ENCODE measurements around the gene MTHFD1L. TPM values are rescaled to one million over a fixed set of nuclear protein-coding genes. Genes with fewer than 3 reads are reported as not detected.

MTHFD1L gene
- polyA plus RNA-seq, 3 donors: 0.25 to 1.3 (median 0.39) TPM

- H3K9me3 ChIP-seq (replicated peaks in 1 of 2; ENCODE audit: control insufficient read depth in 1 of 2, insufficient read depth in 1 of 2, low read length in 2 of 2): no peaks in the 10 kb centered on the region
- no peaks in the 10 kb centered on the region for H3K36me3 ChIP-seq (replicated peaks in 1 of 2; ENCODE audit: control insufficient read depth in 1 of 2, insufficient read depth in 2 of 2, low read length in 2 of 2)
- Mint-ChIP-seq H3K27ac (peak overlapping the region in 1 of 7 donors; percentile 32), H3K36me3 (no peaks in the 10 kb centered on the region), H3K4me1 (peaks cover 3% of the 10 kb centered on the region), H3K27me3 (ENCODE audit: low read depth in 3 of 3) (no peaks in the 10 kb centered on the region), H3K9me3 (no peaks in the 10 kb centered on the region), H3K4me3 (no peak overlapping the region)
- no peak overlapping the region for H3K4me3 ChIP-seq (replicated peaks in 1 of 3; ENCODE audit: low read depth in 2 of 3, low read length in 3 of 3)
- no peaks in the 10 kb centered on the region for H3K79me2 ChIP-seq (ENCODE audit: insufficient read depth, low read length)
- no peak overlapping the region for H3K9ac ChIP-seq (ENCODE audit: insufficient read depth, low read length, poor library complexity, severe bottlenecking)
- no peaks in the 10 kb centered on the region for H4K20me1 ChIP-seq (ENCODE audit: insufficient read depth, low read length)
- WGBS (ENCODE audit: insufficient coverage): 86% methylated on average over 4 of the region's 7 CpGs
- H3K4me2 ChIP-seq (replicated peaks; ENCODE audit: extremely low read depth, low read length, poor library complexity, severe bottlenecking): no peak overlapping the region
- TF ChIP-seq CTCF (IDR thresholded peaks at IDR 0.05): no peak
- H2AFZ ChIP-seq (ENCODE audit: insufficient read depth, low read depth, low read length, poor library complexity, severe bottlenecking): no peak overlapping the region
- no peaks in the 10 kb centered on the region for H3K27me3 ChIP-seq (ENCODE audit: control insufficient read depth in 2 of 2, insufficient read depth in 2 of 2, low read length in 2 of 2)
- no peak overlapping the region for H3K27ac ChIP-seq (ENCODE audit: low read depth in 1 of 2, low read length in 2 of 2)
- intact Hi-C loops (cut with micrococcal nuclease): no loop called here
- no peaks in the 10 kb centered on the region for H3K4me1 ChIP-seq (ENCODE audit: control insufficient read depth in 1 of 2, insufficient read depth in 2 of 2, low read length in 2 of 2)
- no peak for DNase-seq
Observed at GRCh38 chr6:150987371-150987828, 121.9 kb downstream of the MTHFD1L start.

- no peaks in the 10 kb centered on the region for H3K36me3 Mint-ChIP-seq
- H3K79me2 ChIP-seq (ENCODE audit: insufficient read depth, low read length): no peaks in the 10 kb centered on the region
- no peak overlapping the region for H3K27ac Mint-ChIP-seq
- H3K36me3 ChIP-seq (replicated peaks in 1 of 2; ENCODE audit: control insufficient read depth in 1 of 2, insufficient read depth in 2 of 2, low read length in 2 of 2): no peaks in the 10 kb centered on the region
- H3K9ac ChIP-seq (ENCODE audit: insufficient read depth, low read length, poor library complexity, severe bottlenecking): no peak overlapping the region
- TF ChIP-seq CTCF (IDR thresholded peaks at IDR 0.05): no peak
- H3K4me3 Mint-ChIP-seq: no peak overlapping the region
- no peak overlapping the region for H3K4me3 ChIP-seq (replicated peaks in 1 of 3; ENCODE audit: low read depth in 2 of 3, low read length in 3 of 3)
- no peaks in the 10 kb centered on the region for H3K27me3 ChIP-seq (ENCODE audit: control insufficient read depth in 2 of 2, insufficient read depth in 2 of 2, low read length in 2 of 2)
- H3K4me1 ChIP-seq (ENCODE audit: control insufficient read depth in 1 of 2, insufficient read depth in 2 of 2, low read length in 2 of 2): no peaks in the 10 kb centered on the region
- no peaks in the 10 kb centered on the region for H3K27me3 Mint-ChIP-seq (ENCODE audit: low read depth in 3 of 3)
- WGBS (ENCODE audit: insufficient coverage): no CpG with 5 or more reads among the region's 5 CpGs
- H2AFZ ChIP-seq (ENCODE audit: insufficient read depth, low read depth, low read length, poor library complexity, severe bottlenecking): no peak overlapping the region
- no peak for DNase-seq
- H3K4me1 Mint-ChIP-seq: peaks cover 4% of the 10 kb centered on the region
- H3K9me3 ChIP-seq (replicated peaks in 1 of 2; ENCODE audit: control insufficient read depth in 1 of 2, insufficient read depth in 1 of 2, low read length in 2 of 2): no peaks in the 10 kb centered on the region
- intact Hi-C loops (cut with micrococcal nuclease): no loop called here
- H4K20me1 ChIP-seq (ENCODE audit: insufficient read depth, low read length): no peaks in the 10 kb centered on the region
- H3K27ac ChIP-seq (ENCODE audit: low read depth in 1 of 2, low read length in 2 of 2): no peak overlapping the region
- H3K4me2 ChIP-seq (replicated peaks; ENCODE audit: extremely low read depth, low read length, poor library complexity, severe bottlenecking): no peak overlapping the region
- no peaks in the 10 kb centered on the region for H3K9me3 Mint-ChIP-seq
Observed at GRCh38 chr6:150987855-150988464, 122.5 kb downstream of the MTHFD1L start.

Measured in CD14-positive monocyte (primary cell).